ENCODE measurements around the gene RBM19. TPM values are rescaled to one million over a fixed set of nuclear protein-coding genes. Genes with fewer than 3 reads are reported as not detected.

The RBM19 gene, protein sequence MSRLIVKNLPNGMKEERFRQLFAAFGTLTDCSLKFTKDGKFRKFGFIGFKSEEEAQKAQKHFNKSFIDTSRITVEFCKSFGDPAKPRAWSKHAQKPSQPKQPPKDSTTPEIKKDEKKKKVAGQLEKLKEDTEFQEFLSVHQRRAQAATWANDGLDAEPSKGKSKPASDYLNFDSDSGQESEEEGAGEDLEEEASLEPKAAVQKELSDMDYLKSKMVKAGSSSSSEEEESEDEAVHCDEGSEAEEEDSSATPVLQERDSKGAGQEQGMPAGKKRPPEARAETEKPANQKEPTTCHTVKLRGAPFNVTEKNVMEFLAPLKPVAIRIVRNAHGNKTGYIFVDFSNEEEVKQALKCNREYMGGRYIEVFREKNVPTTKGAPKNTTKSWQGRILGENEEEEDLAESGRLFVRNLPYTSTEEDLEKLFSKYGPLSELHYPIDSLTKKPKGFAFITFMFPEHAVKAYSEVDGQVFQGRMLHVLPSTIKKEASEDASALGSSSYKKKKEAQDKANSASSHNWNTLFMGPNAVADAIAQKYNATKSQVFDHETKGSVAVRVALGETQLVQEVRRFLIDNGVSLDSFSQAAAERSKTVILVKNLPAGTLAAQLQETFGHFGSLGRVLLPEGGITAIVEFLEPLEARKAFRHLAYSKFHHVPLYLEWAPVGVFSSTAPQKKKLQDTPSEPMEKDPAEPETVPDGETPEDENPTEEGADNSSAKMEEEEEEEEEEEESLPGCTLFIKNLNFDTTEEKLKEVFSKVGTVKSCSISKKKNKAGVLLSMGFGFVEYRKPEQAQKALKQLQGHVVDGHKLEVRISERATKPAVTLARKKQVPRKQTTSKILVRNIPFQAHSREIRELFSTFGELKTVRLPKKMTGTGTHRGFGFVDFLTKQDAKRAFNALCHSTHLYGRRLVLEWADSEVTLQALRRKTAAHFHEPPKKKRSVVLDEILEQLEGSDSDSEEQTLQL
- 20.9 and 25.0 TPM in 2 replicates for total RNA-seq

DNA sequence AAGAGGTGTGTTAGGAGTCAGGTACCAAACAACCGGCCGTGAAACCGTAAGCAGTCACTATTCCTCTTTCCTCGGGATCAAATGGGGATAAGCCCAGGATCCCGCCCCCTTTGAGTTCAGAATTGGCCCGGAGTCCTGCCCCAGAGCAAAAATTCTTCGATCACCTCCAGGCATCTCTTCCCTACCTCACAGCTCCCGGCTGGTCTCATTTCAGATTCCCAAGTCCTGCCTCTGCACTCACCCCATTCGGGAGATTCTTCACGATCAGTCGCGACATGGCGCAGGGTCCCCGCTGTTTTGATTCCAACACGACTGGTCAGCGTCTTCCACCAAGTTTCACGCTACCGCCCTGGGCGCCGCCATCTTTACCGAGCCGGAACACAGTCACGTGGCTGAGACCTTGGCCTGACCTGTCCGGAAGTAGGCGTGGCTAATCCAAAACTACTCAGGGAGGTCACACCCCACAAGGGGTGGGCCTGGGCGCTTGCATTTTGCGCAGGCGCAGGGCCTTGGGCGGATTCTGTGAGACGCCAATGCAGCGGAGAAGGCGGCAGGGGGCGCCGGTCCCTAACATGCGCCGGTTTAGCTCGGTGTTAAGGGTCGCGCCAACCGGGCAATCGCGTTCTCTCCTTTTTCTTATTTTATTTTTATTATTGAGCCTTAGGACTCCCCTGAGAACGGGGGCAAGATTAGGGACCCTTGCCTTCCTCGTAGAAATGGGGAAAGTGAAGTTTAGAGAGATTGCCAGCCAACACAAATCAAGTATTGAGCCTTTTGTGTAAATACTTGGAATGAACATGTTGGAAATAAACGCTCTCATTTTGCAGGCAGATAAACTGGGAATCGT is at the start of gene RBM19:
Gene RBM19 (minus strand): TSS at position 375 of the 847 bp plus-strand sequence. CDS start 98 bp downstream, at position 277.

Small RNAs within 50 kb of the gene (small RNA-seq; reads per million reads assigned to genes)
- not detected for gene DYNLL1P4

Measured in articular chondrocyte of knee joint (primary cell).